HG03196 (cell line): Measurements from ENCODE around the gene RTCA.
"Not testable (repeated sequence)": the region's sequence is repeated elsewhere in the genome, so short reads cannot be mapped to it uniquely, and the experiment has no call there.

Experiments
- ATAC-seq: cut with Tn5 transposase; IDR thresholded peaks from one replicate; pipeline ENCODE4 v1.9.1; 2021; ENCODE audit not compliant: unreplicated experiment

The RTCA gene

DNA sequence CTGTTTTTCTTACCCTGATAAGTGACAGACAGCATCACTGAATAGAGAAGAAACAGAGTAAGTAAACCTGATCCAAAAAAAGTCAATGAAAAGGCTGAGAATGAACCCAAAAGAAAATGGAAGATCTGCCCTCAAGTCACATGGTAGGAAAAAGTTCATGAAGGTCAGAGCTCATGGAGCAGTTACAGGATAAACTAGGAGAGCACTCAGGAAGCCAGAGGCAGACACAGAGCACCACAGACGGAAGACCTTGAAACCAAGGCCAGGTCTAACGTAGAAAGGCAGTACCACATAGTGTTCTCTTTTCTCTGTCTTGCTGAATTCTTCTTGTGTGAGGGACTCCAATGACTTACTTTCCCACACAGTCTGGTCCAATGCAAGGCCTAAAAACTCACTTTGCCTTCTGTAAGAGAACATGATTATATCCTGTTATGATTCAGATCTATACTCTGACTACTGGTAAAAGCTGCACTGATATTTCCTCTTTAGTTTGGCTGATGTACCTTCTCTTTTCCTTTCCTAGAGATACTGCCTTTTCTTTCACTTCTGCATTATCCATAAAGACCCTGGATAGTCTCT lies 40.8 kb downstream of the RTCA start:
- ATAC-seq, result no peak

DNA sequence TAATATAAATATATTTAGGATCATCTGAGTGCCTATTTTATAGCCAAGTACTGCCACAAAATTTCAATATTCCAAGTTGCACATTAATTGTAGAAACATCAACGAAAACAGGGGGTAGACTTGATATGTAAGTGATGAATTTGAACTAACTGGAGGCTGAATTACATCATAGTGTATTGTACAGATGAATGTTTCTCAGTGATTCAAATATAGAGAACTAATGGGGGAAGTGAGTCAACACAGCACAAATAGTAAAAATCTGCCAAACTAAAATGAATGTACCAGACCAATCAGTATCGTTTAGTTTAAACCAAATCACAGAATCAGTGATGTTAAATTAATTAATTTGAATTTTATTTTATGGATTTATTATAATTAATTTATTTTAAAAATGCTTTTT lies 42.8 kb downstream of the RTCA start:
- ATAC-seq, result no peak

DNA sequence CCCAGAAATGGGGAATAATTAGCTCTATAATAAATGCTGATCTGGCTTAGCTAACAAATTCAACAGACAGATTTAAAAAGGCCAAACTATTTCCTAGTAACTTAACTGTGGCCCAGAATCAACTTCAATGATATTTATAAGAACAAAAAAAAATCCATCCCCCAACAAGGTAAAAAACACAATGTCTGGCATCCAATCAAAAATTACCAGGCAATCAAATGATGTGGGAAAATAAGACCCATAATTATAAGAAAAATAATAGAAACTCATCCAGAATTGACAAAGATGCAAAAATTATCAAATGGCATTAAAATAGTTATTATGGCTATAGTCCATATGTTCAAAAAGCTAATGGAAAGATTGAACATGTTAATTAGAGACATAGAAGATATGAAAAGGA lies 43.8 kb downstream of the RTCA start:
- ATAC-seq, result no peak

DNA sequence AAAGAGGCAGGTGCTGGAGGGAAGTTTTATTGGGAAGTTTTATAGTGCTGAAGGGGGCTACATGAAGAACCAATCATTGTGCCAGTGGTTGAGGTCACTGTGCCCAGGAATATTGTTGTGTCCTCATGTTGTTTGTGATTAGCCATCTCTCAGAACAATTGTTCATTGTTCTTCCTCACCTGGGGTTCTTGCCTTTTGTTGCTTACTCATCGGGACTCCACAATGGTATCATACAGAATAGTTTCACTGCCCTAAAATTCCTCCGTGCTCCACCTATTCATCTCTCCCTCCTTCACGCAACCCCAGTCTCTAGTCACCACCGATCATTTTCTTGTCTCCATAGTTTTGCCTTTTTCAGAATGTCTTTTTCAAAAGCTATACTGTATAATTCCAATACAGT lies 47.4 kb downstream of the RTCA start:
- no peak for ATAC-seq

DNA sequence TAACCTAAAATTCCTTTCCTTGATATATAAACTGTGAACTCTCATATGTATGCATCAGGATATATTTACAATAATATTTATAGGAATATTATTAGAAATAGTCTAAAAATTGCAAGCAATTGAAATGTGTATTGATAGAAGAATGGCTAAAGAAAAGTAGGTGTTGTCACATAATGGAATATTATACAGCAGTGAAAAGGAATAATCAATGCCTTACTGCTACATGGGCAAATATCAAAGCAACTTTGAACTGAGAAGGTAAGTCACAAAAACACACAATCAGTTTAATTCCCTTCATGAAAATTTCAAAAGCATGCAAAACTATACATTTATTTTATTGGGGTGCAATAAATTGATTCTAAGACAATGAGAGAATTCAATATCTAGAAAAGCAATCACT lies 50.6 kb downstream of the RTCA start:
- ATAC-seq, result no peak

DNA sequence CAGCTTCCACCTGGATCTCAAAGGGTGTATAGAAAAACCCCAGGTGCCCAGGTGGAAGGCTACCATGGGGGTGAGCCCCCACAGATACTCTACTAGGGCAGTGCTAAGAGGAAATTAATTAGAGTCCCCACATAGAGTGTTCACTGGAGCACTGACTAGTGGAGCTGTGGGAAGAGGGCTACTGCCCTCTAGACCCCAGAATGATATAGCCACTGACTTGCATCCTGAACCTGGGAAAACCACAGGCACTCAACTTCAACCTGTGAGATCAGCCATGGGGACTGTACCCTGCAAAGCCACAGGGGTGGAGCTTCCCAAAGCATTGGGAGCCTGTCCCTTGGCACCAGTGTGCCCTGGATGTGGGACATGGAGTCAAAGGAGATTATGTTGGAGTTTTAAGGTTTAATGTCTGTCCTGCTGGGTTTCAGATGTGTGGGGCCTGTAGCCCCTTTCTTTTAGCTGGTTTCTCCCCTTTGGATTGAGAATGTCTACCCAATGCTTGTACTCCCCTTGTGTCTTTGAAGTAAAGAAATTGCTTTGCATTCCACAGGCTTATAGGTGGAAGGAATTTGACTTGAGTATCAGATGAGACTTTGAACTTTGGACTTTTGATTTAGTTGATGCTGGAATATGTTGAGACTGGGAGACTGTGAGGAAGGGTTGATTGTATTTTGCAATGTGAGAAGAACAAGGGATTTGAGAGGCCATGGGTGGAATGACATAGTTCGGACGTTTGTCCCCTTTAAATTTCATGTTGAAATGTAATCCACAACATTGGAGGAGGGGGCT lies 54.5 kb downstream of the RTCA start:
- ATAC-seq, result no peak

DNA sequence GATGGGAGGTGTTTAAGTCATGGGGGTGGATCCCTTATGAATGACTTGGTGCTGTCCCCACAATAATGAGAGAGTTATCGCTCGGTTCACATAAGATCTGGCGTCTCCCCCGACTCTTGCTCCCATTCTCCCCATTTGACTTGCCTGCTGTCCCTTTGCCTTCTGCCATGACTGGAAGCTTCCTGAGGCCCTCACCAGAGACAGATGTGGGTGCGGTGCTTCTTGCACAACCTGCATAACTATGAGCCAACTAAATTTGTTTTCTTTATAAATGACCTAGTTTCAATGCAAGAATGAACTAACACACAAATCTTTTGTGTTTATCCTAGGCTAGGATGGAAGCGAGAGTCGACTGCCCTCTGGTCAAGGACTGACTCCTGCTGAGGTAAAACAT lies 55.1 kb downstream of the RTCA start:
- no peak for ATAC-seq

DNA sequence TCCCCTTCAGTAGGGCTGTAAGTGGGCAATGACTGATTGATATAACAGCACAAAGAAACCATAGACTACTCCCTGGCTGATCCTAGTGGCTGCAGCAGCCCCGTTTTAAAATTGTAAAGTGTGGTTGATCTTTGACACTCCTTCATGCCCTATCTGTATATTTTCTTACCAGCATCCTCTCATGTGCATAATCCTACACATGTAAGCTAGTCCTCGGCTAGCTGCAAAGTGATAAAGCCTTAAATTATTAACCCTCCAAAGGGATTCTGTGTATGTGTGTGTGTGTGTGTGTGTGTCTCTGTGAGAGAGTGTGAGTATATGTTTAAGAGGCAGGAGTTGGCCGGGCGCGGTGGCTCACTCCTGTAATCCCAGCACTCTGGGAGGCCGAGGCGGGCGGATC lies 55.5 kb downstream of the RTCA start:
- no peak for ATAC-seq

DNA sequence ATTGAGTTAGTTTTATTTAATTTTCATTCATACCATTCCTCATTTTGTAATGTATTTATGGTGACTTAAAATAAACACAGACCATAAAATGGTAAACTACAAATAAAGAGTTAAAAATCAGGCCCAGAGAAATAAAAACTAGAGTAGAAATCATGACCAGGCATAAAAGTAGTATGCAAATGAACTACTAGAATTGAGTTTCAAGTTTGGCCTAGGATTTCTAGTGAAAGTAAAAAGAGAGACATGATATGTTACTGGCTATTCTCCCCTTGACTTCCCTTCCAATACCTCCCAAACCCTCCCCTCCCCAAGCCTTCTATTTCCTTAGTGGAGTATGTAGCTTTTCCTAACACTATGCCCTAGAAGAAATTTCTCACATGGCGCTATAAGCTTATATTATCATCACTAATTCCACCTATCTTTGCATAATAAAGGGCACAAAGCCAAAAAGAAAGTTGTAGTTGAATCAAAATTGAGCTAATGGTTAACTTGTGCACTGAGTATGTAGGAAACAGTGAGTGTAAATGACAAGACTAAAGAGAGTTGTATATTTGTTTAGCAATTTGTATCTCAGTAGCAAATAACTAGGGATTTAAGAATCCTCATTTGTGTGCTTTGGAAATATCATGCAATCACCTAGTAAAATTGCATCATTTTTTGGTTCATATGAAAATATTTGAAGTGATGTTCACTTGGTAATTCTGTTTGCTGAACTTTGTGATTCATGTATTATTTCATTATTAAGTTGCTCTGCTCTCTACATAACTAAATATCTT lies 56.6 kb downstream of the RTCA start:
- no peak for ATAC-seq

DNA sequence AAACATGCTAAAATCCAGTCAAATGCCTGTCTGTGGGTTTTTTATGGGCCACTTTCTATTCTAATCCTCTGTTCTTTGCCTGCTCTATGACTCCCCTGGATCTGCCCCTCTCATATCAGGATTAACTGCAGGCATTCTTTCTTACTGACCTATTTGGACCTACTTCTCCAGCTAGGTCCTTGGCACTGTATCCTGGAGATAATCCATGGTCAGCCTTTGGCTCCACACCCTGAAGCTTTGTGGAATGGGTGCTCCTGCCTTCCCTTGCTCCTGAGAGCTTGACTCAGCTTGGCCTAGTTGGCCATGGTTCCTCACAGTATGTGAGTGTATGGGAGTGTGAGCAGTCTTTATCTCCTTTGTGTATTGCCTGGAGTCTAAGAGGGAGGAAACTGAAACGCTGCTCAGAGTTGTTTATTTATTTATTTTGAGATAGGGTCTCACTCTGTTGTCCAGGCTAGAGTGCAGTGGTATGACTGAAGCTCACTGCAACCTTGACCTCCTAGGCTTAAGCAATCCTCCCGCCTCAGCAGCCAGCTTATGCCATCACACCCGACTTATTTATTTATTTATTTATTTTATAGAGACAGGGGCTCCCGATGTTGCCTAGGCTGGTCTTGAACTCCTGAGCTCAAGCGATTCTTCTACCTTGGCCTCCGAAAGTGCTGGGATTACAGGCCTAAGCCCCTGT lies 57.5 kb downstream of the RTCA start:
- ATAC-seq, result no peak

DNA sequence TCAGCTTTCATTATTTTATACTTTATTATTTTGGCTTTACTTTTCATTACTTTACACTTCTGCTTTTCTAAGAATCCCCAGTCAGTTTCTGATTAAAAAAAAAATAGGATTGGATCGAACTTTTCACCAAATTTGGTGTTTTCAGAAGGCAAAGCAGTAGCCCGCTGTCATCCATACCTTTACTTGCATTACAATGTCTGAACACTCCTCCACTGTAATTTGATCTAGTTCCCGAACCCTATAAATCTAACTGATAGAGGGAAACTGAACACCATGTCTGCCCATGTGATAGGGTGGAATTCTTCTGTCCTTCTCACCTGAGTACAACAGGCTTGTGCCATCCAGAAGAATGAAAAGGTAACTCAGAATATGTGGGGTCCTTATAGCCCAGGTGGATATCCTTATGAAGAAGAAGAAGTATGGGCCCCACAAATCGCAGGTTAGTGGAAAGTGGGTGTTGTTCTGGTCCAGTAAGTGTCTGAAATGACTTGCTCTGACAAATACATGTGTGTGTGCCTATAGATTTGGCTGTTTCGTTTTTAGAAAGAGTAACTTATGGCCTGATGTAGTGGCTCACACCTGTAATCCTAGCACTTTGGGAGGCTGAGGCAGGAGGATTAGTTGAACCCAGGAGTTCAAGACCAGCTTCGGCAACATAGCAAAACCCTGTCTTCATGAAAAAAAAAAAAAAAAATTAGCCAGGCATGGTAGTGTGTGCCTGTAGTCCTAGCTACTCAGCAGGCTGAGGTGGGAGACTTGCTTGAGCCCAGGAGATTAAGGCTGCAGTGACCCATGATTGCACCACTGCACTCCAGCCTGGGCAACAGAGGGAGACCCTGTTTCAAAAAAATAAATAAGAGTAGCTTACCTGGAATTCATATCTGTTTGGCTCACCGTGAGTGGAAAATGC lies 59.7 kb downstream of the RTCA start:
- no peak for ATAC-seq

DNA sequence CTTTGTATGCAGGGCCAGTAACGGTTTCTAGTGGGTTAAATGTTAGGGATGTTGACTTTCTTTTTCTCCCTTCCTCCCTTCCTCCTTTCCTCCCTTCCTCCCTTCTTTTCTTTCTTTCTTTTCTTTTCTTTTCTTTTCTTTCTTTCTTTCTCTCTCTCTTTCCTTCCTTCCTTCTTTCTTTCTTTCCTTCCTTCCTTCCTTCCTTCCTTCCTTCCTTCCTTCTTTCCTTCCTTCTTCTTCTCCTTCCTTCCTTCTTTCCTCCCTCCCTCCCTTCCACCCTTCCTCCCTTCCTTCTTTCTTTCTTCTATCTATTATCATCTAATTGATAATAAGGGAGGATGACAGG lies 60.3 kb downstream of the RTCA start:
- ATAC-seq, result not testable (repeated sequence)

DNA sequence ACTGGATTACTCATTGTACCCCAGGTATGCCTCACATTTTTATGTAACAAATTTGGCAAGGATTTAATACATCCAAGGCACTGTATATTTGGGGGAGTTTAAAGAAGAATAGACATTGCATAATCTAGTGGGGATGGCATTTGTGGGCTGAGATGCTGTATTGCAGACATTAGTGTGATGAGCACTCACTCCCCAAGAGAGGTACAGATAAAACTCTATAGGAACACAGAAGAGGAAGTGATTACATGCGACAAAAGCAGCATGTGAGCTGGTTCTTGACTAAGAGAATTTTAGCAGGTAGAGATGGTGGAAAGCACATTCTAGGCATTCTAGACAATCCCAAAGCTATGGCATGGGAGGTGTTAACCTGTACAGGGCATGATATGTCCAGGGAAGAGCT lies 62.1 kb downstream of the RTCA start:
- no peak for ATAC-seq

DNA sequence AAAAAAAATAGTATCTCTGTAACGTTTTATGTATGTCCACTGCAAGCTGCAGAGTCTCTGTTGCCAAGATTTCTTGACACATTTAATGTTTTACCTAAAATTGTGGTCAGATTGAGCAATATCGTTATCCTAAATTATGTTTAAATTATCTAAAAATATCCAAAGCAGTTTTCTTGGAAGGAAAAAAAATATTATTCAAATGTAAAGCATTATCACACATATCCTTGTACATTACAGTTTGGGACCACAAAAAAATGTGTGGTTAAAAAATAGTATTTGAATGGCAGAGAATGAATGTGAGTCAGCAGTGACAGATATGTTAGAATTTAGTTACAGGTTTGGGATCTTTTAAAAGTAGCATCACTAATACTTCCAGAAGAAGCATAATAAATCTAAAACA lies 65.1 kb downstream of the RTCA start:
- not testable (repeated sequence) for ATAC-seq

DNA sequence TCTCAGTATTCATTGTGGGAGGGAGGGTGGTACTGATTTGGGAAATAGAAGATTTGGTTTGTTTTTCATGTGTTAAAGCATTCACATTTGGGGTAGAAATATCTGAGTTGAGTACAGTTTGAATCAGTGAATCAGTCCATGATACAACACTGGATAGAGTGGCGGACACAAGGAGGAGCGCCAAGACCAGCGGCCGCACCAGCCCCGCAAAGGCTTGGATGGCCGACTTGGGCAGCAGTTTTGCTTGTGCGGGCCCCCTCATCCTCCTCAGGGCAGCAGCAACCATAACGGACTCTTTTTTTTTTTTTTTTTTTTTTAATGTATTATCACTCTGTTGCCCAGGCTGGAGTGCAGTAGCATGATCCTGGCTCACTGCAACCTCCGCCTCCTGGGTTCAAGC lies 66.3 kb downstream of the RTCA start:
- no peak for ATAC-seq

DNA sequence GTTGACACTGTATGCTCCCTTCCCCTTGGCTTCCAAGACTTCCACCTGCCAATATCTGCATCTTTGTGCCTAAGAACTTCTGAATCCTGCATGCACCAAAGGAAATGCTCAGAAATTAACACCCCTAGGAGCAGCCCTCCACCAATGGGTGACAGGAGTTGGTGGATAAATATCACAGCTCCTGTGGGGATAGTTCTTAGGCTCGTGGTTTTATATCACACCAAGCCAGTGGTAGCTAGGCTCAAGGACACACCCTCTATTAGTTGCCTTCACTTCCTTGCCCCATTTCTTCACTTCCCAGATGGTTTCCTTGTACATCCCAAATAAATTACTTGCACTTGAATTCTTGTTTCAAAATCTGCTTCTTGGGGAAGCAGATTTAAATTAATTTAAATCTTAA lies 69.4 kb downstream of the RTCA start:
- no peak for ATAC-seq

DNA sequence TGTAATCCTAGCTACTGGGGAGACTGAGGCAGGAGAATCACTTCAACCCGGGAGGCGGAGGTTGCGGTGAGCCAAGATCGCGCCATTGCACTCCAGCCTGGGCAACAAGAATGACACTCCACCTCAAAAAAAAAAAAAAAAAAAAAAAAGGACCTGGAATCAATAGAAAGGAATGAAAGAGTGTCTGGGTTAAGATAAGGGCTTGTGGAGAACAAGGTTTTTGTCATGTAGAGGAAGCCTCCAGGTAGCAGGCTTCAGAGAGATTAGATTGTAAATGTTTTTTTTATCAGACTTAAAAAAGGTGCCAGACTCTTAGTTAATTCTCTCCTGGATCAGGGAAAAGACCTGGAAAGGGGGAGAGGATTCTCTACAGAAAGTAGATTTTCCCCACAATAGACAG lies 71.9 kb downstream of the RTCA start:
- ATAC-seq, result not testable (repeated sequence)

DNA sequence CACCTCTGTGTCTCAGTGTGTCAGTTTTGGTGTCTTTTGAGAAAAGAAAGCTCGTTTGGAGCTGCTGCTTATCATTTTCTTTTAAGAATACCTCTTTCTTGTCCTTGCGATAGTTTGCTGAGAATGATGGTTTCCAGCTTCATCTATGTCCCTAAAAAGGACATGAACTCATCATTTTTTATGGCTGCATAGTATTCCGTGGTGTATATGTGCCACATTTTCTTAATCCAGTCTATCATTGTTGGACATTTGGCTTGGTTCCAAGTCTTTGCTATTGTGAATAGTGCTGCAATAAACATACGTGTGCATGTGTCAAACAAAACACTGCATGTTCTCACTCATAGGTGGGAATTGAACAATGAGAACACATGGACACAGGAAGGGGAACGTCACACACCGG lies 73.7 kb downstream of the RTCA start:
- ATAC-seq, result not testable (repeated sequence)

DNA sequence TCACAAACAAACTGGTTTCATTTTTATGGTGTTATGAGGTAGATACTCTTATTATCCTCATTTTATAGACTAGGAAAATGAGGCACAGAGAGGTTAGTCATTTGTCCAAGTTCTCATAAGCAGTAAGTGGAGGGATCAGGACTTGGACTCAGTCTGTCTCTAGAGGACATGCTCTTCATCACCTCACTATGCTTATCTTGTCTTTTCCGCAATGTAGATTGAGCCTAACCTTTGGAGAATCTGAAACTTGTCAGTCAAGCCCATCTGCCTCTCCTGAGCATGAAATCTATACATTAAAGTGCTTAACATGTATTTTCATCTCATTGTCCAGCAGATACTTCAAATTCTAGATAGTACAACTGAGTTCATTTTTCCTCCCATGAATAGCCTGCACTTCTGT lies 74.5 kb downstream of the RTCA start:
- no peak for ATAC-seq

DNA sequence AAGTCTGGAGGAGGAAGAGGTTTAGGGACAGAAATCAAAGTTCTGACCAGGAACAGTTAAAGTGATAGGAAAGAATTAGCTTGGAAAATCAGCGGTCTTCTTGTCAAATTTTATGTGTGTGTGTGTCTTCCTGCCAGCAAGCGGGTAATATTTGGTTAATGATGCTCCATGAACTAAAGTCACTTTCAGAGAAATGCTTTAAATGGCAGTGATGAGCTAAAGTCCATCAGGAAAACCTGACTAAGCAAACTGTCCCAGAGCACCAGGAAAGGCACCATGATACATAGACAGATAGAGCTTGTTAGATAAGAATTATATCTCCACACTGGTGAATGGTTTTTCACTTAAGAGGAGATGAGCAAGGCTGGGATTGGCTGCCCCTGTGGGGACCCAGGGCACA lies 76.3 kb downstream of the RTCA start:
- no peak for ATAC-seq
